Neutrophil (primary cell): Measurements from ENCODE around the gene ADAMTS20.

Source experiments
- H3K27ac ChIP-seq: fragments of 200-600 bp; sonication (generic); 2 replicates; pipeline ENCODE4 v1.5.1; 2016; ENCODE audit warnings: mild to moderate bottlenecking, moderate library complexity
- H3K27me3 ChIP-seq: fragments of 200-600 bp; sonication (generic); 2 replicates; pipeline ENCODE4 v1.6.0; 2016; ENCODE audit warnings: mild to moderate bottlenecking
- H3K36me3 ChIP-seq: fragments of 200-600 bp; sonication (generic); 2 replicates; pipeline ENCODE4 v1.5.1; 2017
- H3K4me1 ChIP-seq, 2 experiments: fragments of 200-600 bp in 1 of 2; sonication (generic) in 1 of 2; 1 replicate in 1 of 2; 2 replicates in 1 of 2; pipeline versions ENCODE4 v1.5.1 to v1.6.1; 2013 to 2016; ENCODE audit warnings: low read depth in 1 of 2, low read length in 1 of 2, mild to moderate bottlenecking in 1 of 2, moderate library complexity in 1 of 2; ENCODE audit not compliant: control insufficient read depth in 1 of 2, insufficient read depth in 1 of 2
- H3K4me3 ChIP-seq, 2 experiments: fragments of 200-600 bp in 1 of 2; sonication (generic) in 1 of 2; 1 replicate in 1 of 2; 2 replicates in 1 of 2; pipeline ENCODE4 v1.5.1; 2013 to 2016; ENCODE audit warnings: low read depth in 1 of 2, low read length in 1 of 2, mild to moderate bottlenecking in 1 of 2, moderate library complexity in 1 of 2
- H3K9me3 ChIP-seq: fragments of 200-600 bp; sonication (generic); 2 replicates; pipeline ENCODE4 v1.5.1; 2016
- CTCF ChIP-seq: fragments of 200-600 bp; sonication (generic); IDR thresholded peaks from 2 replicates; pipeline ENCODE4 v1.5.1; 2016; ENCODE audit warnings: antibody characterized with exemption

ADAMTS20 gene

DNA sequence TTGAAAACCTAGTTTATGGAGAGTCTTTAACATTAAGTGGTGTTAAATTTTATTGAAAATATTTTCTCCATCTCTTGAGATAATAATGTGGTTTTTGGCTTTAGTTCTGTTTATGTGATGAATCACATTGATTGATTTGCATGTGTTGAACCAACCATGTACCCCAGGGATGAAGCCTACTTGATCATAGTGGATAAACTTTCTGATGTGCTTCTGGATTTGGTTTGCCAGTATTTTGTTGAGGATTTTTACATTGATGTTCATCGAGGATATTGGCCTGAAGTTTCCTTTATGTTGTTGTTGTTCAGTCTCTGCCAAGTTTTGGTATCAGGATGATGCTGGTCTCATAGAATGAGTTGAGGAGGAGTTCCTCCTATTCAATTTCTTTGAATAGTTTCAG lies 222.6 kb downstream of the ADAMTS20 start:
- no peak for TF ChIP-seq CTCF
- Histone ChIP-seq H3K27ac (no peak overlapping the region), H3K4me3 (no peak overlapping the region), H3K9me3 (no peaks in the 10 kb centered on the region), H3K4me1 (peaks cover 12 to 13% of the 10 kb centered on the region in 2 experiments), H3K27me3 (peaks cover 14% of the 10 kb centered on the region), H3K36me3 (no peaks in the 10 kb centered on the region)

DNA sequence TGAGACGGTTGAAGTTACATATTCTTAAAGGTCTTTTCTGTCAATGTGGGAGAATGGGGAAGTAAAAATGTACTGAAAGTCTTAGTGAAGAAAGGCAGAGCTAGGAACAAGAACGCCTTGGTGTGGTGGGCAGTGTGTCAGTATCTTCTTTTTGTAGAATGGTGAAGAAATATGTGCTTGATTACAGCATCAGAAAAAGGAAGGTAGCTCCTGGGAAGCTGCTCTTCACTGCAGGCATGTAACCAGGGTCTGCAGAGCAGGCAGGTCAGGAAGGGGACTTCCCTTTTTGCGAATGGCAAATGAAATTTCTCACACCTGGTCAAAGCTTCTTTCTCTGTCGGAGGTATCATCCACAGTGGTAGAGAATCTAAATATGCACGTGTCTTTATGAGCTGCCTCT lies 226.2 kb downstream of the ADAMTS20 start:
- Histone ChIP-seq H3K4me3 (no peak overlapping the region), H3K27ac (peak overlapping the region; percentile 59), H3K27me3 (peaks cover 3% of the 10 kb centered on the region), H3K9me3 (no peaks in the 10 kb centered on the region), H3K36me3 (no peaks in the 10 kb centered on the region), H3K4me1 (peaks cover 12 to 13% of the 10 kb centered on the region in 2 experiments)
- TF ChIP-seq CTCF = no peak

GRCh38 chr12:43320281-43320680 lies 231.7 kb downstream of the ADAMTS20 start:
- Histone ChIP-seq H3K36me3 (no peaks in the 10 kb centered on the region), H3K27me3 (no peaks in the 10 kb centered on the region), H3K27ac (no peak overlapping the region), H3K4me3 (no peak overlapping the region), H3K9me3 (no peaks in the 10 kb centered on the region), H3K4me1 (peaks cover 16 to 26% of the 10 kb centered on the region in 2 experiments)
- TF ChIP-seq CTCF = no peak

- H3K27ac ChIP-seq = no peak overlapping the region
- no peak for TF ChIP-seq CTCF
These were observed 234.0 kb downstream of the ADAMTS20 start for GRCh38 chr12:43318021-43318420.

DNA sequence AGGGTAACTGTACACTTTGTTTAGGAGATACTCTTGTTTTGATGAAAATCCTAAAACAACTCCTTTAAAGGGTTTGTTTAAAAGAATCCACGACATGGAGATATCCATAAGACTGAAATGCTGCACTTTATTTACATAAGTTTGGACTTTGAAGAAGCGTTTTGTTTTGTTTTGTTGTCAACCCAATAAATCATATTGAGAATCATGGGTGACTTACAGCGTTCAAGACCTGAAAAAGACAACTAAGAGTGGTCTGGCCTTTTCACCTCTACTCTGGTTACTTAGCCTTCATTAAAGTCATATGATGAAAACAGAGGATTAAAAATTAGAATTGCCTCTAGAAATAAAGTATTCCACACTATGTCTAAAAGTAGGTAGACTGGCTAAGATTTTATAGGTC lies 234.8 kb downstream of the ADAMTS20 start:
- peaks cover 37 to 46% of the 10 kb centered on the region in 2 experiments for H3K4me1 ChIP-seq
- H3K27me3 ChIP-seq = no peaks in the 10 kb centered on the region
- H3K36me3 ChIP-seq = no peaks in the 10 kb centered on the region
- TF ChIP-seq CTCF = no peak
- H3K9me3 ChIP-seq = no peaks in the 10 kb centered on the region
- H3K4me3 ChIP-seq = no peak overlapping the region
- H3K27ac ChIP-seq = no peak overlapping the region

More at GRCh38 chr12:43318021-43318420, 234.0 kb downstream of the ADAMTS20 start:
- Histone ChIP-seq H3K27me3 (no peaks in the 10 kb centered on the region), H3K4me1 (peaks cover 28 to 37% of the 10 kb centered on the region in 2 experiments), H3K36me3 (no peaks in the 10 kb centered on the region), H3K4me3 (no peak overlapping the region), H3K9me3 (no peaks in the 10 kb centered on the region)

GRCh38 chr12:43316520-43316919 lies 235.5 kb downstream of the ADAMTS20 start:
- Histone ChIP-seq H3K4me3 (no peak overlapping the region), H3K36me3 (no peaks in the 10 kb centered on the region), H3K9me3 (no peaks in the 10 kb centered on the region), H3K27ac (no peak overlapping the region), H3K4me1 (peaks cover 41 to 51% of the 10 kb centered on the region in 2 experiments), H3K27me3 (no peaks in the 10 kb centered on the region)
- no peak for TF ChIP-seq CTCF
